IMR-90 (cell line): ENCODE data around the gene PDZRN3. TPM values are rescaled to one million over a fixed set of nuclear protein-coding genes. Genes with fewer than 3 reads are reported as not detected.
A peak's percentile ranks its signal among the peaks of the same experiment; 100 is the strongest.

Experiments
- ATAC-seq: fragments of 200-7000 bp; cut with Tn5 transposase; 2 replicates; pipeline ENCODE4 v1.9.1; 2020; ENCODE audit warnings: low read depth, mild to moderate bottlenecking, moderate library complexity
- BruUV-seq: library from RNA; stranded (reverse); fragments of 400-500 nt; replicated peaks from 2 replicates; lab custom pipeline; 2021; lab: Mats Ljungman, UMichigan
- CTCF ChIA-PET: fragments of 300-600 bp; formaldehyde crosslinking; extraction: SDS; loops from one replicate; lab custom pipeline; 2021; ENCODE audit warnings: antibody characterized with exemption; lab: Yijun Ruan, JAX
- POLR2A ChIA-PET: fragments of 300-600 bp; sonication (Branson Sonifier 250); formaldehyde crosslinking; loops from one replicate; lab custom pipeline; 2022; ENCODE audit warnings: antibody characterized with exemption; ENCODE audit not compliant: unreplicated experiment; lab: Charles Lee
- DNase-seq: peaks from one replicate; pipeline ENCODE4 v3.0.0; 2013
- H2AFZ ChIP-seq: replicated peaks from 2 replicates; pipeline ENCODE3; 2013; ENCODE audit warnings: low read length, mild to moderate bottlenecking; ENCODE audit not compliant: poor library complexity
- H2AK5ac ChIP-seq: 2 replicates; pipeline ENCODE4 v1.6.1; 2013; ENCODE audit warnings: low read depth, low read length, inconsistent platforms
- H2AK9ac ChIP-seq: replicated peaks from 2 replicates; pipeline ENCODE3; 2013; ENCODE audit warnings: mild to moderate bottlenecking, low read depth, low read length, moderate library complexity; ENCODE audit not compliant: poor library complexity
- H2BK120ac ChIP-seq: 2 replicates; pipeline ENCODE4 v1.6.1; 2013; ENCODE audit warnings: low read depth, low read length, inconsistent platforms
- H2BK15ac ChIP-seq: 3 replicates; pipeline ENCODE4 v1.6.1; 2013; ENCODE audit warnings: low read depth, low read length, inconsistent platforms
- H2BK20ac ChIP-seq: 2 replicates; pipeline ENCODE4 v1.6.1; 2013; ENCODE audit warnings: low read depth, mild to moderate bottlenecking, inconsistent platforms, low read length, moderate library complexity
- H2BK5ac ChIP-seq: 2 replicates; pipeline ENCODE4 v1.6.1; 2013; ENCODE audit warnings: mild to moderate bottlenecking, low read depth, low read length, inconsistent platforms; ENCODE audit not compliant: poor library complexity, severe bottlenecking
- H3K14ac ChIP-seq: replicated peaks from 2 replicates; pipeline ENCODE4 v1.6.1; 2013; ENCODE audit warnings: low read depth, low read length, inconsistent platforms
- H3K18ac ChIP-seq: 2 replicates; pipeline ENCODE4 v1.6.1; 2013; ENCODE audit warnings: low read depth, low read length, control low read depth
- H3K23ac ChIP-seq: 2 replicates; pipeline ENCODE4 v1.6.1; 2013; ENCODE audit warnings: low read depth, low read length, inconsistent platforms
- H3K27ac ChIP-seq: 2 replicates; pipeline ENCODE4 v1.5.1; 2013; ENCODE audit warnings: mild to moderate bottlenecking, control low read depth, low read length; ENCODE audit not compliant: insufficient read depth
- H3K27me3 ChIP-seq: 2 replicates; pipeline ENCODE4 v1.6.1; 2013; ENCODE audit warnings: low read length; ENCODE audit not compliant: control insufficient read depth, insufficient read depth
- H3K36me3 ChIP-seq: 2 replicates; pipeline ENCODE4 v1.6.1; 2013; ENCODE audit warnings: low read length, mixed read lengths; ENCODE audit not compliant: control insufficient read depth, insufficient read depth
- H3K4ac ChIP-seq: 2 replicates; pipeline ENCODE4 v1.6.1; 2013; ENCODE audit warnings: low read depth, low read length, inconsistent platforms
- H3K4me1 ChIP-seq: 2 replicates; pipeline ENCODE4 v1.6.1; 2013; ENCODE audit warnings: low read length, mixed read lengths; ENCODE audit not compliant: control insufficient read depth, insufficient read depth
- H3K4me2 ChIP-seq: 2 replicates; pipeline ENCODE4 v1.6.1; 2013; ENCODE audit warnings: low read depth, mild to moderate bottlenecking, control low read depth, low read length, moderate library complexity
- H3K4me3 ChIP-seq: 2 replicates; pipeline ENCODE4 v1.5.1; 2013; ENCODE audit warnings: low read depth, mild to moderate bottlenecking, control low read depth, low read length, moderate library complexity; ENCODE audit not compliant: insufficient read depth
- H3K56ac ChIP-seq: 2 replicates; pipeline ENCODE4 v1.6.1; 2013; ENCODE audit warnings: low read length, inconsistent platforms; ENCODE audit not compliant: insufficient read depth; ENCODE audit errors: extremely low read depth
- H3K79me1 ChIP-seq, 2 experiments: 2 replicates each; pipeline ENCODE4 v1.6.1; 2013; ENCODE audit warnings: low read length in 2 of 2, inconsistent platforms in 1 of 2, low read depth in 1 of 2
- H3K9ac ChIP-seq: 2 replicates; pipeline ENCODE4 v1.6.1; 2013; ENCODE audit warnings: low read depth, low read length, control low read depth
- H3K9me1 ChIP-seq: 2 replicates; pipeline ENCODE4 v1.6.1; 2013; ENCODE audit warnings: low read length, inconsistent platforms; ENCODE audit not compliant: insufficient read depth
- H3K9me3 ChIP-seq: 2 replicates; pipeline ENCODE4 v1.6.1; 2013; ENCODE audit warnings: low read length; ENCODE audit not compliant: control insufficient read depth, insufficient read depth
- H4K20me1 ChIP-seq: 2 replicates; pipeline ENCODE4 v1.6.1; 2013; ENCODE audit warnings: low read length, inconsistent platforms; ENCODE audit not compliant: insufficient read depth
- H4K5ac ChIP-seq: 2 replicates; pipeline ENCODE4 v1.6.1; 2013; ENCODE audit warnings: mild to moderate bottlenecking, low read depth, low read length, control low read depth
- H4K8ac ChIP-seq, 2 experiments: 2 replicates each; pipeline ENCODE4 v1.6.1; 2013; ENCODE audit warnings: low read depth in 2 of 2, low read length in 2 of 2, control low read depth in 1 of 2, inconsistent platforms in 1 of 2
- H4K91ac ChIP-seq: 2 replicates; pipeline ENCODE4 v1.6.1; 2013; ENCODE audit warnings: low read depth, low read length, inconsistent platforms; ENCODE audit not compliant: insufficient read depth
- BHLHE40 ChIP-seq: fragments of 150-350 bp; IDR thresholded peaks from 2 replicates; pipeline ENCODE4 v1.6.1; 2016; ENCODE audit warnings: mild to moderate bottlenecking, low read depth, low read length
- CEBPB ChIP-seq: IDR thresholded peaks from 2 replicates; pipeline ENCODE4 v1.6.1; 2012; ENCODE audit warnings: low read depth, low read length, improper control_type of control experiment
- CHD1 ChIP-seq: IDR thresholded peaks from 2 replicates; pipeline ENCODE4 v1.6.1; 2012; ENCODE audit warnings: low read depth, low read length, improper control_type of control experiment
- CTCF ChIP-seq: conservative IDR thresholded peaks from 2 replicates; pipeline ENCODE4 v1.5.1; 2012; ENCODE audit warnings: mild to moderate bottlenecking, low read depth, low read length, improper control_type of control experiment
- ELK1 ChIP-seq: fragments of 150-350 bp; IDR thresholded peaks from 2 replicates; pipeline ENCODE4 v1.6.1; 2016; ENCODE audit warnings: low read depth, mild to moderate bottlenecking, low read length, moderate library complexity, borderline replicate concordance
- FOS ChIP-seq: fragments of 150-350 bp; IDR thresholded peaks from 2 replicates; pipeline ENCODE4 v1.6.1; 2016; ENCODE audit warnings: low read depth, low read length
- MAFK ChIP-seq: IDR thresholded peaks from 2 replicates; pipeline ENCODE4 v1.6.1; 2012; ENCODE audit warnings: low read depth, low read length, improper control_type of control experiment
- MAZ ChIP-seq: IDR thresholded peaks from 2 replicates; pipeline ENCODE4 v1.6.1; 2012; ENCODE audit warnings: low read depth, mild to moderate bottlenecking, low read length, improper control_type of control experiment, moderate library complexity, borderline replicate concordance
- MXI1 ChIP-seq: IDR thresholded peaks from 2 replicates; pipeline ENCODE4 v1.6.1; 2012; ENCODE audit warnings: low read depth, mild to moderate bottlenecking, low read length, moderate library complexity, borderline replicate concordance
- NFE2L2 ChIP-seq: fragments of 150-350 bp; IDR thresholded peaks from 2 replicates; pipeline ENCODE4 v1.6.1; 2016; ENCODE audit warnings: low read depth, mild to moderate bottlenecking, low read length
- POLR2A ChIP-seq: IDR thresholded peaks from 2 replicates; pipeline ENCODE4 v1.6.1; 2012; ENCODE audit warnings: mild to moderate bottlenecking, low read depth, low read length
- RAD21 ChIP-seq: IDR thresholded peaks from 2 replicates; pipeline ENCODE4 v1.6.1; 2012; ENCODE audit warnings: low read length, improper control_type of control experiment
- RCOR1 ChIP-seq: IDR thresholded peaks from 2 replicates; pipeline ENCODE4 v1.6.1; 2012; ENCODE audit warnings: mild to moderate bottlenecking, low read length, improper control_type of control experiment; ENCODE audit not compliant: insufficient replicate concordance
- RFX5 ChIP-seq: IDR thresholded peaks from 2 replicates; pipeline ENCODE4 v1.8.0; 2012; ENCODE audit warnings: low read depth, mild to moderate bottlenecking, low read length, moderate library complexity
- SMC3 ChIP-seq: fragments of 150-350 bp; IDR thresholded peaks from 2 replicates; pipeline ENCODE4 v1.6.1; 2016; ENCODE audit warnings: low read depth, mild to moderate bottlenecking, antibody characterized with exemption, low read length, moderate library complexity
- USF2 ChIP-seq: fragments of 150-350 bp; IDR thresholded peaks from 2 replicates; pipeline ENCODE4 v1.6.1; 2017; ENCODE audit warnings: mild to moderate bottlenecking, antibody characterized with exemption, low read length, low read depth
- WGBS, 2 experiments: methylation state at CpG; one replicate each; pipeline versions ENCODE4 v1.1.5 to v1.1.7; 2013; ENCODE audit warnings: missing lambda C conversion rate in 2 of 2; ENCODE audit not compliant: insufficient read length in 1 of 2; ENCODE audit errors: extremely low coverage in 2 of 2; 5-methylcytosine and 5-hydroxymethylcytosine counted together
- dilution Hi-C: fragments of 300-500 bp; cut with HindIII; formaldehyde crosslinking; loops from one replicate; pipeline ENCODE4 v1.14.3; 2018; ENCODE audit warnings: low sequenced_read_pairs; ENCODE audit not compliant: unreplicated experiment
- in situ Hi-C: fragments of 300-500 bp; cut with MboI; formaldehyde crosslinking; loops from 3 replicates; pipeline ENCODE4 v1.14.3; 2019; ENCODE audit warnings: low sequenced_read_pairs, inconsistent platforms, mixed read lengths
- intact Hi-C: fragments of 100-400 bp; cut with micrococcal nuclease; formaldehyde crosslinking; loops from 2 replicates; pipeline ENCODE4 v1.10.0; 2022
- polyA plus RNA-seq, 3 experiments: library from polyadenylated mRNA; depleted of rRNA; stranded (reverse); fragments of >200 nt; gene quantifications; 2 replicates each; pipeline ENCODE4 v1.2.3, GENCODE V29; 2012; ENCODE audit warnings: low replicate concordance in 1 of 3
- total RNA-seq: library from RNA; depleted of rRNA; stranded (reverse); fragments of >200 nt; gene quantifications from 2 replicates; pipeline ENCODE4 v1.2.3, GENCODE V29; 2012

Gene PDZRN3
- total and polyA plus RNA-seq, 2 of the 4 experiments (the other 2 are of a cell fraction), result 9.4 to 17.0 TPM

- H2BK20ac ChIP-seq, result peak overlapping the region; percentile 71; the same call in 1 of the 2 replicates
- ATAC-seq, result peak; percentile 62
- peaks cover 4% of the 10 kb centered on the region; the same call in 1 of the 2 replicates for H4K20me1 ChIP-seq
- peak overlapping the region; percentile 45 for H4K91ac ChIP-seq
- H3K27ac ChIP-seq, result peak overlapping the region; percentile 42; the same call in 1 of the 2 replicates
- 56% methylated on average over 1 of the region's 3 CpGs; no CpG with 5 or more reads in 1 of the 2 experiments for WGBS, 2 experiments
- no peak overlapping the region for H3K4me3 ChIP-seq
- H3K36me3 ChIP-seq, result no peaks in the 10 kb centered on the region
- dilution Hi-C loops (no loop called here), in situ Hi-C loops (no loop called here), intact Hi-C loops (no loop called here)
- H3K23ac ChIP-seq, result peak overlapping the region; percentile 40; the same call in 1 of the 2 replicates
- ChIA-PET CTCF (no interaction called here), POLR2A (no interaction called here)
- H3K4ac ChIP-seq, result peak overlapping the region; percentile 35
- no peak overlapping the region; the same call in 1 of the 2 replicates for H4K5ac ChIP-seq
- peak; percentile 25 for DNase-seq
- H3K9me1 ChIP-seq, result peaks cover 6% of the 10 kb centered on the region; the same call in 1 of the 2 replicates
- H2AFZ ChIP-seq, result peak overlapping the region; percentile 61
- no peaks in the 10 kb centered on the region for H3K27me3 ChIP-seq
- BruUV-seq, result no TSS peak
- no peak overlapping the region for H3K9ac ChIP-seq
- peaks cover 6% of the 10 kb centered on the region; the same call in 1 of the 2 replicates for H3K4me1 ChIP-seq
- peaks cover 0 to 9% of the 10 kb centered on the region in 2 experiments; a peak in 1 of 4 replicates for H3K79me1 ChIP-seq
- TF ChIP-seq POLR2A (no peak), NFE2L2 (no peak), RFX5 (no peak), ELK1 (no peak), MAFK (no peak), SMC3 (no peak), RCOR1 (no peak), BHLHE40 (no peak), CHD1 (no peak), USF2 (no peak), FOS (no peak), RAD21 (no peak), CEBPB (no peak), MAZ (no peak), CTCF (no peak), MXI1 (no peak)
- H4K8ac ChIP-seq, result peak overlapping the region; percentile 15 to 31; a peak in 1 of 4 replicates
- H3K18ac ChIP-seq, result peak overlapping the region; percentile 38; the same call in 1 of the 2 replicates
- H3K9me3 ChIP-seq, result no peaks in the 10 kb centered on the region
- H2BK15ac ChIP-seq, result no peak overlapping the region
- H2BK120ac ChIP-seq, result peak overlapping the region; percentile 26; the same call in 1 of the 2 replicates
- peak overlapping the region; percentile 11; the same call in 1 of the 2 replicates for H3K4me2 ChIP-seq
- H2AK9ac ChIP-seq, result peak overlapping the region; percentile 5
- H3K56ac ChIP-seq, result no peak overlapping the region
- peak overlapping the region; percentile 72 for H2BK5ac ChIP-seq
- peak overlapping the region; percentile 18; the same call in 1 of the 2 replicates for H2AK5ac ChIP-seq
- H3K14ac ChIP-seq, result peak overlapping the region; percentile 60
These were observed 204.8 kb downstream of the PDZRN3 start for GRCh38 chr3:73419942-73420341.
